Lower leg skin (tissue), 4 donors: Measurements from ENCODE around the gene HEATR5A. TPM values are rescaled to one million over a fixed set of nuclear protein-coding genes. Genes with fewer than 3 reads are reported as not detected.

Source experiments
- DNase-seq, 2 donors: peaks; one replicate each; pipeline ENCODE4 v3.0.0-alpha.2; 2019; ENCODE audit warnings: low spot score in 2 of 2
- H3K4me3 ChIP-seq: fragments of 200-600 bp; sonication (generic); 2 replicates; pipeline ENCODE4 v1.5.1; 2017; ENCODE audit warnings: mild to moderate bottlenecking, low read depth; ENCODE audit not compliant: poor library complexity, severe bottlenecking
- POLR2A ChIP-seq, 2 donors: fragments of 450-650 bp; IDR thresholded peaks; one replicate each; pipeline ENCODE4 v1.6.1; 2016 to 2017; ENCODE audit warnings: antibody characterized with exemption in 2 of 2, mild to moderate bottlenecking in 1 of 2, moderate library complexity in 1 of 2
- WGBS, 2 donors: methylation state at CpG; one replicate each; pipeline ENCODE4 v1.1.5; 2018; 5-methylcytosine and 5-hydroxymethylcytosine counted together
- intact Hi-C: fragments of 100-400 bp; cut with DNase I; formaldehyde crosslinking; loops from one replicate; pipeline ENCODE4 v1.15.0; 2023; ENCODE audit warnings: low total_unique reads
- total RNA-seq, 4 donors: library from RNA; depleted of rRNA; stranded (reverse); fragments of >200 nt; gene quantifications; one replicate each; pipeline ENCODE4 v1.1.0, GENCODE V29; 2016
- TF ChIP-seq, protein P1 (sequence below), 3 donors: fragments of 450-650 bp; IDR thresholded peaks; one replicate each; pipeline ENCODE4 v1.5.1; 2016; ENCODE audit warnings: antibody characterized with exemption in 3 of 3, mild to moderate bottlenecking in 3 of 3, moderate library complexity in 2 of 3

HEATR5A gene
- total RNA-seq, 4 donors from 2014 or later, result 7.3 to 11.6 (median 9.8) TPM

- DNase-seq, result no peak
- no peak overlapping the region for H3K4me3 ChIP-seq
- intact Hi-C loops, result no loop called here
- TF ChIP-seq POLR2A (IDR thresholded peaks at IDR 0.05), result no peak
- TF ChIP-seq, protein P1, sequence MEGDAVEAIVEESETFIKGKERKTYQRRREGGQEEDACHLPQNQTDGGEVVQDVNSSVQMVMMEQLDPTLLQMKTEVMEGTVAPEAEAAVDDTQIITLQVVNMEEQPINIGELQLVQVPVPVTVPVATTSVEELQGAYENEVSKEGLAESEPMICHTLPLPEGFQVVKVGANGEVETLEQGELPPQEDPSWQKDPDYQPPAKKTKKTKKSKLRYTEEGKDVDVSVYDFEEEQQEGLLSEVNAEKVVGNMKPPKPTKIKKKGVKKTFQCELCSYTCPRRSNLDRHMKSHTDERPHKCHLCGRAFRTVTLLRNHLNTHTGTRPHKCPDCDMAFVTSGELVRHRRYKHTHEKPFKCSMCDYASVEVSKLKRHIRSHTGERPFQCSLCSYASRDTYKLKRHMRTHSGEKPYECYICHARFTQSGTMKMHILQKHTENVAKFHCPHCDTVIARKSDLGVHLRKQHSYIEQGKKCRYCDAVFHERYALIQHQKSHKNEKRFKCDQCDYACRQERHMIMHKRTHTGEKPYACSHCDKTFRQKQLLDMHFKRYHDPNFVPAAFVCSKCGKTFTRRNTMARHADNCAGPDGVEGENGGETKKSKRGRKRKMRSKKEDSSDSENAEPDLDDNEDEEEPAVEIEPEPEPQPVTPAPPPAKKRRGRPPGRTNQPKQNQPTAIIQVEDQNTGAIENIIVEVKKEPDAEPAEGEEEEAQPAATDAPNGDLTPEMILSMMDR (IDR thresholded peaks at IDR 0.05), result no peak
- WGBS, 2 donors, result 94 to 95% methylated on average over 11 of the region's 11 CpGs
Measured at GRCh38 chr14:31430634-31431264, 10.4 kb upstream of the HEATR5A start.

DNA sequence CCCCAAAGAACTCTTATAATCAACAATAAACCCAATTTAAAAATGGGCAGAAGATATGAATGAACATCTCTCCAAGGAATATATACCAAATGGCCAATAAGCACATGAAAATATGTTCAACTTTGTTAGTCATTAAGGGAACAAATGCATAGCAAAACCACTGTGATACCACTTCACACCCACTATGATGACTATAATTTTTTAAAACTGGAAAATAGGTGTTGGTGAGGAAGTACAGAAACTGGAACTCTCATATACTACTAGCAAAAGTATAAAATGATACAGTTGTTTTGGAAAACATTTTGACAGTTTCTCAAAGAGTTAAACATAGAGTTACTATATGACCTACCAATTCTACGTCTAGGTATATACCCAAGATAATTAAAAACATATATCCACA lies 9.4 kb upstream of the HEATR5A start:
- TF ChIP-seq POLR2A (IDR thresholded peaks at IDR 0.05), result no peak
- TF ChIP-seq, protein P1 (IDR thresholded peaks at IDR 0.05), result no peak
- intact Hi-C loops, result no loop called here
- WGBS, 2 donors, result 91 to 95% methylated on average over 1 of the region's 1 CpG

DNA sequence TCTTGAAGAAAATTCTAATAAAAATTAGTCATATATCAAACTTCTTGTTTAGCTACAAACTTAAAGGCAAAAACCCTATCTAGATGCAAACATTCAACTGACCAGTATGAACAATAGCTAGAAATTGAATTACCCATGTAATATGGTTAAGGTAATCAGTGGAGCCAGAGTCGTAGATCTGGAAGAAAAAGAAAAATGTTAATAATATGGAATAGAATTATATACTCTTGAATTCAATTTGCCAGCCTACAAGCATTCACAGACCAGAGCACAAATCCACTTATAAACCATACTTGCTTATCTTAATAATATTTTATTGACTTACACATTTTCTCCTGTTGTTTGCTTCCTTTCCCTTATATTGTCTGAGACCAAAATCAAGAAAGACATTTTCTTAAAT lies 7.7 kb upstream of the HEATR5A start:
- 95 to 96% methylated on average over 1 of the region's 1 CpG for whole genome bisulfite sequencing, 2 donors
- no peak overlapping the region for H3K4me3 ChIP-seq
- TF ChIP-seq, protein P1 (IDR thresholded peaks at IDR 0.05), result no peak
- no peak for TF ChIP-seq POLR2A (IDR thresholded peaks at IDR 0.05)
- intact Hi-C loops, result no loop called here
- DNase-seq, result no peak

More for the DNA sequence above, 9.4 kb upstream of the HEATR5A start:
- no peak overlapping the region for H3K4me3 ChIP-seq
- DNase-seq, result no peak

GRCh38 chr14:31426663-31427062 lies 6.3 kb upstream of the HEATR5A start:
- H3K4me3 ChIP-seq, result no peak overlapping the region
- TF ChIP-seq POLR2A (IDR thresholded peaks at IDR 0.05), result no peak
- TF ChIP-seq, protein P1 (IDR thresholded peaks at IDR 0.05), result no peak
- intact Hi-C loops, result no loop called here
- no peak for DNase-seq
- 66 to 72% methylated on average over 2 of the region's 2 CpGs for WGBS, 2 donors

DNA sequence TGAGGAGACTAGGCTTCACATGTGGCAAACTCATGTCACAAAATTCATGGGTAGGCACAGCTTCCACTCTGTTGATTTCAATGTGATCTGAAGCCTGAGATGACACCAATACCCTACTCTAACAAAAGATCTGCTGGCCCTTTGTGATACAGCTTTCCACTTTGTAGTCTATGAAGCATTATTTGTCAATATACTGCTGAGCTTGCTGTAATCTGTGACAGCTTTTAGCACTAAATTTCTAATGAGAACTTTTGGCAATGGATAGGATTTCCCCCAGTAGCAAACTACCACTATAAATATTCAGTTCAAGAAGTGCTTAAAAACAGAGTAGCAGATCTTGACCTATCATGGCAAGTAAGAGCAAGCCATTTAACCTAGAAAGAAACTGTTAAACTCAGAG lies 5.6 kb upstream of the HEATR5A start:
- no peak overlapping the region for H3K4me3 ChIP-seq
- TF ChIP-seq, protein P1 (IDR thresholded peaks at IDR 0.05), result no peak
- no peak for TF ChIP-seq POLR2A (IDR thresholded peaks at IDR 0.05)
- no peak for DNase-seq
- intact Hi-C loops, result no loop called here

DNA sequence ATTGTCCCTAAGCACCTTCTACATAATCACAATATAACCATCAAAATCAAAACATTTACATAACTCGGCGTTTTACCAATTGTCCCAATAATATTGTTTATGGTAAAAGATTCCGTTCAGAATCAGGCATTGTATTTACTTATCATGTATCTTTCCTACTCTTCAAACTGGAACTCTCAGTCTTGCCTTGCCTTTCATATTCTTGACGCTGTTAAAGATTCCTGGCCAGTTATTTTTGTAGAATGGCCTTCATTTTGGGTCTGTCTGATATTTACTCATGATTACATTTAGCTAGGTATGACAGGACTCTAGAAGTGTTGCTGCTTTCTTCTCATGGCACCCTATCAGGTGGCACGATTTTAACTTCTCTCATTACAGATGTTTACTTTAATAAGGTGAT lies 850 bp upstream of the HEATR5A start:
- no peak for DNase-seq
- intact Hi-C loops, result no loop called here
- TF ChIP-seq, protein P1 (IDR thresholded peaks at IDR 0.05), result no peak
- no peak for TF ChIP-seq POLR2A (IDR thresholded peaks at IDR 0.05)
- WGBS, 2 donors, result 89 to 90% methylated on average over 5 of the region's 5 CpGs
- no peak overlapping the region for H3K4me3 ChIP-seq
